GOT3 (cell line): ENCODE results near the gene SP3.

ENCODE experiments used
- DNase-seq: peaks from one replicate; lab custom pipeline; 2025; ENCODE audit warnings: mixed read lengths; lab: John Stamatoyannopoulos, UW

The SP3 gene

GRCh38 chr2:173966274-173967098 is 1.3 kb upstream of the SP3 start:
- DNase-seq: no peak

DNA sequence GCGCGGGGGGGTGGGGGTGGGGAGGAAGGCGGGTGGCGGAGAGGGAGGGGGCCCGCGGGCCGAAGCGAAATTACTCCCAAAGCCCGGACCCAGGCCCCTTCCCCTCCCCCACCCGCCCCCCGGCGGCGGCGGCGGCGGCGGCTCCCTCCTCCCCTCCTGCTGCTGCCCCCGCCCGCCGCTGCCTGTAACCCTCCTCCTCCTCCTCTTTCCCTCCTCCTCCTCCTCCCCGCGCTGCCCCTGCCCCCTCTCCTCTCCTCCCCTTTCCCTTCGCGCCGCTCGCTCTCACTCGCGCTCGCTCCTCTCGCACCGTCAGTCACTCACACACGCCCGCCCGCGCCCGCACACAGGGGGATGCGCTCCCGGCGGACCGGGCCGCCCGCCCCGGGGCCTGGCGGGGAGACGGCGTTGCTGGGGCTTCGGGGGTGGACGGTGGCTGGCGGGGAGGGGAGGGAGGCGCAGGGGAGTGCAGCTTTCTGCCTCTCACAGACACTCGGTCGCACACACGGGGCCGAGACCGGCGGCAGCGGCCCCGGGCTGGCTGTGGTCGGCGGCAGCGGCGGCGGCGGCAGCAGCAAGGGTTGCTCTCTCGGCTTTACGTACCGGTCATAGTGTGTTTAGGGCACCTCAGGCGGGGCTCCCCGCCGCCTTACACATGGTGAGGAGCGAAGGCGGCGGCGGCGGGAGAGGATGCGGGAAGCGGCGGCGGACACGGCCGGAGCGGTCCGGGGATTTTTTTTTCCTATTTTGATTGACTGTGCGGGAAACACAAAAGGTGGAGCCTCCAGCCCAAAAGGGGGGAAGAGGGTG is 405 bp downstream of the SP3 start:
- DNase-seq: no peak

DNA sequence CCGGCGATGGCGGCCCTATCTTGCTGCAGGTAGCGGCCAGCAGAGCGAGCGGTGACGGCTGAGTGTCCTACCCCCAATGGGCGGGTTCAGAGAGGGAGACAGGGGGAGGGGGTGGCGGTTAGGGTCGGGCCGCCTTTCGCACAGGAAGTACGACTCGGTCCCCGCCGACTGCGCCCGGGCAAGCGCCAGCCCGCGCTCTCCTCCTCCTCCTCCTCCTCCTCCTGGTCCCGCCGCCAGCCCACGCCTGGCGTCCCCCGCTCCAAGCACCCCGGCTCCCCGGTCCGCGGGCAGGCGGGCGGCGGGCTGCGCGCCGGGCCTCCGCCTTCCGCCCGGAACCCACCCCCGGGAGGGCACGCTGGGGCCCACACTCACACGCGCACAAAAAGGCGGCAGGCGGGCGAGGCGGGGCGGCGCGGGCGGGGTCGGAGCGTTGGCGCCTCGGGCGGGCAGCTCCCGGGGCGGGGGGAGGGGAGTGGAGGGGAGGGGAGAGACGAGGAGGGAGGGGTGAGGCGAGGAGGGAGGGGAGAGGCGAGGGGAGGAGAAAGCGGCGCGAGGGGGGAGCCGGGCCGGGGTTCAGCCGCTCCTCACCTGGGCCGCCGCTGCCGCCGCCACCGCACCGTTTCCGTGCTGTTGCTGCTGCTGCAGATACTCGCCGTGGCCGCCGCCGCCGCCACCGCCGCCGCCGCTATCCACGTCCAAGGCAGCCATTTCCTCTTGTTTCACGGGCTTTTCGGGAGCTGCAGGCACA is 1.2 kb downstream of the SP3 start:
- DNase-seq: peak; percentile 82

GRCh38 chr2:173963323-173963816 is 1.8 kb downstream of the SP3 start:
- peak; percentile 71 for DNase-seq

DNA sequence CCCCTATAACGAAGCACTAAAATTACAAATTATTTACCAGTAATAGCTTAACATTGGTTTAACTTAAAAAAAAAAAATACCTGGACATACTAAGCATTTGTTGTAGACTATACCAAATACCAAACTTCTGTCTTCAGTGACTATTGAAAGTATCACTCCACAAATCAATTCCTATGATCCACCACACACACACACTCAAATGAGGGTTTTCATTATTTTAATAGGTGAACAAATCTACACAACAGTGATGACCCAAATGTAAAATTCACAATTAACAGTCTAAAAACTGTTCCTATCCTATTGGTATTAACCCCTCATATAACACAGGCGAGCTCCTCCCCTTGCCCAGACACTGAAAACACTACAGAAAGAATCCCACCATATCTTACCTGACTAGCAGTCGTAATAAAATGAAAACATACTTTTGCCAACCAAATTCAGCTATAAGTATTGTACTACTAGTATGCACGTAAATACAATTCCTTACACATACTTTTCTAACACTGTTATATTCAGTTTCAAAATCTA is 2.5 kb downstream of the SP3 start:
- no peak for DNase-seq

GRCh38 chr2:173962031-173962430 is 3.1 kb downstream of the SP3 start:
- DNase-seq: no peak

DNA sequence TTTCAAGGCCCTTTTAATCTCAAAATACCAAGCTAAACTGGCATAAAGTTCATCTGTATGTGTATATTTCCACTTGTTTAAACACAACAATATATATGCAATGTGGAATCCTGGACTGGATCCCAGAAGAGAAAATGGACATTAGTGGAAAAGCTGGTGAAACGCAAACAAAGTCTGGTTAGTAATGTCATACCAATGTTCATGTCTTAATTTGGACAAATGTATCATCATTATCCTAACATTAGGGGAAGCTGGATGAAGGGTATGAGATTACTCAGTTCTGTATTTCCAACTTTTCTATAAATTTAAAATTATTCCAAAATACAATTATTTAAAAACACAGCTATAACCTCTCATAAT is 3.8 kb downstream of the SP3 start:
- no peak for DNase-seq

DNA sequence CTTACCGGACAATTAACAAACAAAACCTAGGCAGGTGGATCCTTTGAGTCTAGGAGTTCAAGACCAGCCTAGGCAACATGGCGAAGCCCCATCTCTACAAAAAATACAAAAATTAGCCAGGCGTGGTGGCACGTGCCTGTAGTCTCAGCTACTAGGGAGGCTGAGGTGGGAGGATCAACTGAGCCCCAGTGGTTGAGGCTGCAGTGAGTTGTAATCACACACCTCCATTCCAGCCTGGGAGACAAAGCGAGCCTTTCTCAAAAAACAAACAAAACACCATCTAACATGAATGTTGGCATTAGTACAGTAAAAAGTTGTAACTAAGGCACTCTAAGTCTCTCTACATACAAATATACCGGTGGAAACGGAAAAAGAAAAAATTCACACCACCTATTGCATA is 5.3 kb downstream of the SP3 start:
- no peak for DNase-seq

- DNase-seq: no peak
Measured at GRCh38 chr2:173959358-173959884, 5.8 kb downstream of the SP3 start.

DNA sequence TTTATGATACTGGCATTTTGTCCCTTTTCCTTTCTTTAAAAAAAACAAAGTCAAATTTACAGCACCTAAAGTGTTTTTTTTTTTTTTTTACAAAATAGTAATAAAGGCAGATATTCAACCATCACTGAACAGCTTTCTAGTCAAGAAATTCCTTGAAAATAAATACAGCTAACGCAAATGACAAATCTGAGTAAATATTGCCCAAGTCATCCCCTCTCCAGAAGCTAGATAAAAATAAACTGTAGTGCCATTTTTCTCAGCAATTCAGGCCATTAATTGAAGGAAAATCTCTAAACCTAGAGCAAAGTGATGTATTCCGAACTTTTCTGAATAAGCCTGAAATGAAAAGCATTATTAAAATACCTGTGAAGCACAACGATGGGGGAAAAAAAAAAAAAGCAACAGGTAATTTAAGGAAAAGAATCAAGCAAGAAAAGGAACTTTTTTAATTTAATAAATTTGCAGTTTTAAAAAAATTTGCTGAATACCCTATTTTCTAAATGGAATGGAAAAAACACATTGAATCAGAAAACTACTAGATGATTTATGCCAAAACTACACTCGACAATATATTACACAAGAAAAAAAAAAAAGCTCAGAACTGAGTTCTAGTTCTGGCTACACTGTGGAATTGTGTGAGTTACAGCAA is 6.9 kb downstream of the SP3 start:
- no peak for DNase-seq

GRCh38 chr2:173957517-173957916 is 7.7 kb downstream of the SP3 start:
- DNase-seq: no peak

DNA sequence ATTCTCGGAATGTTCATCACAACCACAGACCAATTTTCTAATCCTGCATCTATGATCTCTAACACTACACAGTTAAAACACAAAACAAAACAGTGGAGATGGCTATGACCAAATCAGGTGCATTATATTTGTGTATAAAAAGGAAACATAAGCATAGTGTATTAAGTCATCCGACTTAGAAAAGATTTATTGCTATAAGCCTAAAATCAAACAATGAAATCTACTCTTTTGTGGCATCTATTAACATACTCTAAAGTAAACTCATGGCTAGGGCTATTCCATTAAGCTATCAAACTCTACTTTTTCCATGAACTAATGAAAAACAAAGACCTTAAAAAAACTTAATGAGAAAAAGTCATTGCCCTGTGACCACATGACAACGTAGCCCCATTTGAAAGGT is 8.7 kb downstream of the SP3 start:
- no peak for DNase-seq

DNA sequence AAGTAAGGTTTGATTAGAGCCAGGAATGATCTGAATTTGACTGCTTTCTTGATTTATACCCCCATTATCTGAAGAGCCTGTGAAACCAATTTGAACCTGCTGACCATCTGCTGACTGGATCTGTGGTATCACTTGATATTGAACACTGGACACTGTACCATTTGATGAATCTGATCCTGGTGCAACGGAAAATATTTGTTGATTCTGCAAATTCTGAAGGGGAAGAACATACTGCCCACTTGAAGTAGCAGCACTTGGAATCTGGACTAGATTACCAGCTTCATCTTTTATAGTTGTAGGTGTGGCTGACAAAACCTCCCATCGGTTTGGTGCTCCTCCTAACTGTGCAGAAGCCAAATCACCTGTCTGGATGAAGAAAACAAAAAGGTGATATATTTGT is 9.3 kb downstream of the SP3 start:
- no peak for DNase-seq

GRCh38 chr2:173955004-173955403 is 10.2 kb downstream of the SP3 start:
- DNase-seq: no peak

- DNase-seq: no peak
Measured at GRCh38 chr2:173953047-173953424, 12.1 kb downstream of the SP3 start.

- DNase-seq: no peak
Measured at GRCh38 chr2:173952267-173953046, 12.7 kb downstream of the SP3 start.

GRCh38 chr2:173948842-173949241 is 16.3 kb downstream of the SP3 start:
- DNase-seq: no peak

DNA sequence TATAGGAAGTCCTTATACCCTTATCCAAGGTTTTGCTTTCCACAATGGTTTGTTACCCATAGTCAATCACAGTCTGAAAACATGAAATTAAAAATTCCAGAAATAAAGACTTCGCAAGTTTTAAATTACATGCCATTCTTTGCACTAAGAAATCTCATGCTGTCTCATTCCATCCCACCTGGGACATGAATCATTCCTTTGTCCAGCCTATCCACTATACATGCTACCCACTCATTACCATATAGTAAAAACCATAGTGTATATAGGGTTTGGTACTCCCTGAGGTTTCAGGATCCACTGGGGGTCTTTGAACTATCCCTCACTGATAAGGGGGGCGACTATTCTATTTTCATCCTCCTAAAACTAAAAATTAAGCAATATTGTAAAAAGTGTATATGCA is 17.0 kb downstream of the SP3 start:
- no peak for DNase-seq

GRCh38 chr2:173947131-173947530 is 18.0 kb downstream of the SP3 start:
- DNase-seq: no peak

DNA sequence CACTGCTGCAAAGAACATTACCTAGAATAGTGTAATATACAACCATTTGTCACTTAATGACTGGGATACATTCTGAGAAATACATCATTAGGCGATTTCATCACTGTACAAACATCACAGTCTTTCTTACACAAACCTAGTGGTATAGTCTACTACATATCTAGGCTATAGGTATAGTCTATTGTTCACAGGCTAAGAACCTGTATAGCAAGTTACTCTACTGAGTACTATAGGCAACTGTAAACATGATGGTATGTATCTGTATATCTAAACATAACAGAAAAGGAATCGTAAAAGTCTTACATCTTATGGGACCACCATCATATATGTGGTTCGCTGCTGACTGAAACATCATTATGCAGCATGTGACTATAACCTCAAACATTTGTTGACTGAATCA is 21.4 kb downstream of the SP3 start:
- no peak for DNase-seq
